Muscle layer of duodenum (tissue), 2 donors: Measurements from ENCODE around the gene PIBF1.

ENCODE experiments used
- H3K27ac ChIP-seq: one replicate; pipeline ENCODE4 v1.7.0; 2013; ENCODE audit warnings: mild to moderate bottlenecking, low read length
- H3K27me3 ChIP-seq: one replicate; pipeline ENCODE4 v1.7.0; 2013; ENCODE audit warnings: low read depth, mild to moderate bottlenecking, control low read depth, low read length
- H3K36me3 ChIP-seq, 2 donors: one replicate each; pipeline ENCODE4 v1.7.0; 2013; ENCODE audit warnings: low read length in 2 of 2, control low read depth in 1 of 2, mild to moderate bottlenecking in 1 of 2; ENCODE audit not compliant: insufficient read depth in 2 of 2, control insufficient read depth in 1 of 2
- H3K4me1 ChIP-seq, 2 donors: one replicate each; pipeline ENCODE4 v1.7.0; 2013; ENCODE audit warnings: low read length in 2 of 2, mild to moderate bottlenecking in 2 of 2, control low read depth in 1 of 2, moderate library complexity in 1 of 2; ENCODE audit not compliant: insufficient read depth in 2 of 2, control insufficient read depth in 1 of 2
- H3K4me3 ChIP-seq, 2 donors: one replicate each; pipeline ENCODE4 v1.7.0; 2013; ENCODE audit warnings: low read length in 2 of 2, low read depth in 1 of 2, mild to moderate bottlenecking in 1 of 2
- H3K9me3 ChIP-seq, 2 donors: one replicate each; pipeline ENCODE4 v1.7.0; 2013; ENCODE audit warnings: low read length in 2 of 2, control low read depth in 1 of 2, mild to moderate bottlenecking in 1 of 2; ENCODE audit not compliant: control insufficient read depth in 1 of 2
- donor health status: healthy.

The PIBF1 gene

GRCh38 chr13:73015805-73016204 lies 233.9 kb downstream of the PIBF1 start:
- Histone ChIP-seq H3K27me3 (no peaks in the 10 kb centered on the region), H3K9me3 (no peaks in the 10 kb centered on the region), H3K27ac (no peak overlapping the region), H3K4me3 (no peak overlapping the region), H3K36me3 (peaks cover 0 to 5% of the 10 kb centered on the region in 2 donors), H3K4me1 (no peaks in the 10 kb centered on the region)

DNA sequence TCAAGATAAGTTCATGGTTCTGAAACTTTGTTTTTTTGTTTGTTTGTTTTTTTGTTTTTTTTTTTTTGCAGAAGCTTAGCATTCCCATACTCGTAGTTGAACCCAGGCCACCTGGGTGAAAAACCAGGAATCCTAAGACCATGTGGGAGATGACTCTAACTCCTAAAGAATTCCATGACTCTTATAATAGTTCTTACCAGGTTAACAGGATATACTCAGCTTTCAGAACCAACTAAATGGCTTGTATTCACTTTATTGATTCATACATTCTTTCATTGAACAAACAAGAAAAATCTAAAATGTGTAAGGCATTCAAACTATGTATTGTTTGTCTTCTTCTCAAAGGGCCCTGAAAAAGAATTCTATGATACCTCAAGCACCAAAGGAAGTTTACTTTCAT lies 236.4 kb downstream of the PIBF1 start:
- H3K9me3 ChIP-seq = no peaks in the 10 kb centered on the region
- peaks cover 0 to 5% of the 10 kb centered on the region in 2 donors for H3K36me3 ChIP-seq
- H3K27ac ChIP-seq = no peak overlapping the region
- H3K4me3 ChIP-seq = no peak overlapping the region
- H3K4me1 ChIP-seq = no peaks in the 10 kb centered on the region
- no peaks in the 10 kb centered on the region for H3K27me3 ChIP-seq

- Histone ChIP-seq H3K4me1 (no peaks in the 10 kb centered on the region), H3K4me3 (no peak overlapping the region), H3K27me3 (no peaks in the 10 kb centered on the region), H3K27ac (no peak overlapping the region), H3K36me3 (no peaks in the 10 kb centered on the region), H3K9me3 (no peaks in the 10 kb centered on the region)
These were observed 243.5 kb downstream of the PIBF1 start for GRCh38 chr13:73025217-73026012.

DNA sequence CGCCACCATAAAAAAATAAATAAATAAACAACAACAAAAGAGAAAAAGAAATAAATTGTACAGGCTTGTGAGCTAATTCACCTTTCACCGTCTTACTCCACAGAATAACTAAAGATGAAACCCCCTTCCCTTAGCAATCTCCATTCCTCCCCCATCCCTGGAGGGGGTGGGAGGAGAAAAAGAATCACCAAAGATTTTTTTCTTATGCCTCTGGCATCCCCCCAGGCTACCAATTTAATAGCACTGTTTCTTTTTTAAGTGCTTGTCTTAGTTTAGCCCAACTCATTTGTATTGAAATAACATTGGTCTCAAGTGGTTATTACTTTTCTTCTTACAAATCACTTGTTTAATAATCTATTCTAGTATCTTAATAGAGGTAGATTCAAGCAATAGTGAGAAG lies 253.0 kb downstream of the PIBF1 start:
- no peaks in the 10 kb centered on the region for H3K4me1 ChIP-seq
- no peaks in the 10 kb centered on the region for H3K27me3 ChIP-seq
- H3K36me3 ChIP-seq = no peaks in the 10 kb centered on the region
- H3K27ac ChIP-seq = no peak overlapping the region
- no peaks in the 10 kb centered on the region for H3K9me3 ChIP-seq
- no peak overlapping the region for H3K4me3 ChIP-seq

DNA sequence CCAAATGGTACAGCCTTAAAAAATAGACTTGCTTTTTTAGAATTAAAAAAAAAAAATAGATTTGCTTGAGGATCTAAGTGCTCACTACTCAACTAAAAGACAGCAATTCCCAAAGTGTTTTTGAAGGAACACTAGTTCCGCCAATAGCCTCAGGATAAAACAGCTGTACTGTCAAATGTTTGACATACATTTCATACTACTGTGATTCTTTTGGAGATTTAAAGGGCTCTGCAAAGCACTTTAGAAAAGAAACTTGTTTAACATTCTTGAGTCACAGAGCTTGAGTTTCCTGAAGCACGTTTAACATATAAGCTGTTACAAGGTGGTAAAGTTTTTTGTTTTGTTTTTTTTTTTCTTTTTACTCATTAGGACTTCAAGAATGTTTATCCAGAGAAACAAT lies 253.7 kb downstream of the PIBF1 start:
- Histone ChIP-seq H3K27me3 (no peaks in the 10 kb centered on the region), H3K4me3 (no peak overlapping the region), H3K36me3 (no peaks in the 10 kb centered on the region), H3K9me3 (no peaks in the 10 kb centered on the region), H3K27ac (no peak overlapping the region), H3K4me1 (no peaks in the 10 kb centered on the region)

DNA sequence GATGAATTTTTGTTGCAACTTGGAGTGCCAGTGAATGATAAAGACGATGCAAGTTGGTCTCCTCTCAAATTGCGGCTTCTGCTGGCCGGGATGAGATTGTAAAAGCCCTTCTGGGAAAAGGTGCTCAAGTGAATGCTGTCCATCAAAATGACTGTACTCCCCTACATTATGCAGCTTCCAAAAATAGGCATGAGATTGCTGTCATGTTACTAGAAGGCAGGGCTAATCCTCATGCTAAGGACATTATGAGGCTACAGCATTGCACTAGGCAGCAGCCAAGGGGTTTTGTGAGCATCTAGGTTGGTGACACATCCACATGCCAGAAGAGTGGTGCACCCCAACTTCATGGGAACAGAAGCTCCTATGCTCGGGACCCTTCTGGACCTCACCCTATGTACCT lies 254.6 kb downstream of the PIBF1 start:
- Histone ChIP-seq H3K4me1 (no peaks in the 10 kb centered on the region), H3K4me3 (no peak overlapping the region)

GRCh38 chr13:73038064-73038463 lies 256.1 kb downstream of the PIBF1 start:
- Histone ChIP-seq H3K36me3 (no peaks in the 10 kb centered on the region), H3K27ac (no peak overlapping the region), H3K4me3 (no peak overlapping the region), H3K27me3 (no peaks in the 10 kb centered on the region), H3K9me3 (no peaks in the 10 kb centered on the region), H3K4me1 (no peaks in the 10 kb centered on the region)

More for the DNA sequence above, 254.6 kb downstream of the PIBF1 start:
- Histone ChIP-seq H3K27ac (no peak overlapping the region), H3K9me3 (no peaks in the 10 kb centered on the region), H3K36me3 (no peaks in the 10 kb centered on the region), H3K27me3 (no peaks in the 10 kb centered on the region)

- H3K4me3 ChIP-seq = no peak overlapping the region
- H3K27ac ChIP-seq = no peak overlapping the region
- no peaks in the 10 kb centered on the region for H3K4me1 ChIP-seq
- no peaks in the 10 kb centered on the region for H3K27me3 ChIP-seq
- no peaks in the 10 kb centered on the region for H3K9me3 ChIP-seq
- H3K36me3 ChIP-seq = no peaks in the 10 kb centered on the region
These were observed 257.5 kb downstream of the PIBF1 start for GRCh38 chr13:73039201-73040108.

DNA sequence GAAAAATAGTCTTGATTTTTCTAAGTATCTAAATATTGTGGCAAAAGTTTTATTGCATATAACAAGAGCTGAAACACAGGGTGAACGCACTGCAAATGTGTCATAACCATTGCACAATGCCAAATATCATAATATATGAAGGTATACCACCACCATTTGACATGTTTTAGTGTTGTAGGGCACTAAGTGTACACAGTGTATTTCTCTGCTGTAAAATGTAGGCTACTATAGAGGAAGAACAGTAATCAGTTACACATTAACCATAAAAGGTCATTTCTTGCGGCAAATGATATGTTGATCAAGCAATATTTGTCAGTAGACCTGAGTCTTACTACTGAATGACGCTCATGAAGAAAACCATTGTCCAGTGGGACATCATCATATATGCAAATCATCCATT lies 258.6 kb downstream of the PIBF1 start:
- H3K27me3 ChIP-seq = no peaks in the 10 kb centered on the region
- no peaks in the 10 kb centered on the region for H3K36me3 ChIP-seq
- no peak overlapping the region for H3K4me3 ChIP-seq
- H3K9me3 ChIP-seq = no peaks in the 10 kb centered on the region
- no peak overlapping the region for H3K27ac ChIP-seq
- no peaks in the 10 kb centered on the region for H3K4me1 ChIP-seq

GRCh38 chr13:73040968-73041596 lies 259.1 kb downstream of the PIBF1 start:
- Histone ChIP-seq H3K4me3 (no peak overlapping the region), H3K36me3 (no peaks in the 10 kb centered on the region), H3K27ac (peak overlapping the region; percentile 7), H3K9me3 (no peaks in the 10 kb centered on the region), H3K4me1 (no peaks in the 10 kb centered on the region), H3K27me3 (no peaks in the 10 kb centered on the region)

DNA sequence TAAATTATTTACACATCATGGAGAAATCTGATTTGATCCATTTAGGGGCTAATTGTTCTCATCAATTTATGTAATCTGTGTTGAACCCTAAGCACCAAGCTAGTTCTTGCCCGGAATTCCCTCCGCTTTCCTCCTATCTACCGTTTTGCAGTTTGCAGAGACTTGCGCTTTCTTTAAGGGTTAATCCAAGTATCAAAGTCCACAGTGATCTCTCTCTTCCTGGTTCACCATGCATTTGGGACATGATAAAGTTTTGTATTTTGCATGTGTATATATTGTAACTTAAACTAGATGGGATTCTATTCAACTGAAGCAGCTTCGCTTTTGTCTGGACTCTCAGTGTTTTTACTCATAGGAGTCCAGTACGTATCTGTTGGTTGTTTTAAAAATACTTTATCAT lies 263.1 kb downstream of the PIBF1 start:
- Histone ChIP-seq H3K27me3 (no peaks in the 10 kb centered on the region), H3K27ac (no peak overlapping the region), H3K9me3 (no peaks in the 10 kb centered on the region), H3K4me1 (no peaks in the 10 kb centered on the region), H3K36me3 (no peaks in the 10 kb centered on the region), H3K4me3 (no peak overlapping the region)
